ENCODE results near the gene RARRES2. TPM values are rescaled to one million over a fixed set of nuclear protein-coding genes. Genes with fewer than 3 reads are reported as not detected.
"Not testable (repeated sequence)": the region's sequence is repeated elsewhere in the genome, so short reads cannot be mapped to it uniquely, and the experiment has no call there.

Gene RARRES2
- total RNA-seq, 1 donor from 2014 or later = not detected

- not testable (repeated sequence) for DNase-seq (ENCODE audit: low read depth, low spot score)
Observed at GRCh38 chr7:150290317-150290716, 51.1 kb downstream of the RARRES2 start.

DNA sequence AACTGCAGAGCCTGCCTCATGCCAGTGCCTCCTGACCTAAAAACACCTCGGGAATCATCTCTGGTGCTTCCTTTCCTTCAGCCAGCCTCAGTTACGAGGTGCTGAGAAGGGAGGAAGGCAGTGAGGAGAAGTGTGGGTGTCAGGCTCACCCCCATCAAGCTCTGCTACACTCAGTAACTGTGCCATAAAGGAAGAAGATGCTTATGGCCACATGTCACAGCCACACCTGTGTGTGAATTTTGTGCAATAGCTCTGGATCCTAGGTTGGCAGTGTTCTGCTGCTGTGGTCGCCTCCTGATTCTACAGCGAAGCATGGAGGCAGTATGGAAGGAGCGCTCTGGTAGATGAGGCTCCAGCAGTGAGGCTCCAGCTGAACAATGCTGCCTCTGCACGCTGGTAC, 52.6 kb downstream of the RARRES2 start:
- DNase-seq (ENCODE audit: low read depth, low spot score) = not testable (repeated sequence)

Other genes with a start within 250 kb of the RARRES2 start
- 0.07 and 0.25 TPM in 2 replicates for gene LRRC61, start 18.3 kb downstream of the RARRES2 start, total RNA-seq
- 0.20 and 0.67 TPM in 2 replicates for gene ACTR3C, start 18.1 kb downstream of the RARRES2 start, total RNA-seq
- gene REPIN1, start 27.2 kb upstream of the RARRES2 start, total RNA-seq = 72.8 and 72.9 TPM in 2 replicates
- 9.2 and 9.7 TPM in 2 replicates for gene ZNF775, start 37.7 kb upstream of the RARRES2 start, total RNA-seq
- gene GIMAP8, start 109.0 kb upstream of the RARRES2 start, total RNA-seq = 68.3 and 104 TPM in 2 replicates
- gene GIMAP7, start 173.2 kb upstream of the RARRES2 start, total RNA-seq = 48.7 and 72.0 TPM in 2 replicates
- gene GIMAP4, start 225.8 kb upstream of the RARRES2 start, total RNA-seq = 60.1 and 63.4 TPM in 2 replicates

Measured in pulmonary artery endothelial cell (primary cell).